Psoas muscle (tissue), 8 donors: ENCODE data around the gene SYT13. TPM values are rescaled to one million over a fixed set of nuclear protein-coding genes. Genes with fewer than 3 reads are reported as not detected.

Experiments
- ATAC-seq, 4 donors: fragments of 200-7000 bp; cut with Tn5 transposase; one replicate each; pipeline ENCODE4 v1.9.1; 2020; ENCODE audit warnings: moderate library complexity in 3 of 4, mild to moderate bottlenecking in 2 of 4
- DNase-seq, 2 donors: peaks; one replicate each; pipeline ENCODE4 v3.0.0-alpha.2; 2020
- H3K27ac ChIP-seq: fragments of 200-600 bp; one replicate; pipeline ENCODE4 v1.8.0; 2022
- H3K27me3 ChIP-seq, 3 donors: fragments of 200-600 bp in 1 of 3; one replicate each; pipeline versions ENCODE4 v1.6.1 to v1.8.0; 2013 to 2022; ENCODE audit warnings: low read length in 2 of 3, mild to moderate bottlenecking in 2 of 3, moderate library complexity in 1 of 3; ENCODE audit not compliant: insufficient read depth in 3 of 3
- H3K36me3 ChIP-seq, 2 donors: fragments of 200-600 bp in 1 of 2; one replicate each; pipeline versions ENCODE4 v1.6.1 to v1.8.0; 2013 to 2022; ENCODE audit warnings: low read depth in 1 of 2, mild to moderate bottlenecking in 1 of 2, moderate library complexity in 1 of 2; ENCODE audit not compliant: insufficient read depth in 1 of 2
- H3K4me1 ChIP-seq: fragments of 200-600 bp; one replicate; pipeline ENCODE4 v1.8.0; 2022
- H3K4me3 ChIP-seq: fragments of 200-600 bp; one replicate; pipeline ENCODE4 v1.8.0; 2022; ENCODE audit warnings: mild to moderate bottlenecking
- H3K9me3 ChIP-seq: fragments of 200-600 bp; one replicate; pipeline ENCODE4 v1.8.0; 2022
- CTCF ChIP-seq: fragments of 200-600 bp; IDR thresholded peaks from one replicate; pipeline ENCODE4 v1.8.0; 2022; ENCODE audit warnings: antibody characterized with exemption
- WGBS, 3 donors: extraction: QIAGEN DNeasy Blood & Tissue Kit; methylation state at CpG; one replicate each; pipeline versions ENCODE4 v1.1.6 to v1.1.7; 2013; 5-methylcytosine and 5-hydroxymethylcytosine counted together
- intact Hi-C, 2 donors: fragments of 100-400 bp; cut with DNase I; formaldehyde crosslinking; loops; one replicate each; pipeline versions ENCODE4 v1.11.0 to v1.14.2; 2022
- polyA plus RNA-seq, 3 donors: library from polyadenylated mRNA; stranded (reverse); fragments of 200-250 nt; gene quantifications; one replicate each; pipeline ENCODE4 v1.2.3, GENCODE V29; 2013
- total RNA-seq, 4 donors: library from RNA; stranded (reverse); fragmentation: NEBNext Ultra II Directional in 2 of 4; extraction: Animal tissue kit (Norgen Biotek cat#: 25700) in 2 of 4; gene quantifications; one replicate each; pipeline versions ENCODE4 v1.2.1 to v1.2.4, GENCODE V29; 2021 to 2023
- donor health status: healthy with polysubstance abuse.
- donor health status: DM: no; HTN: no; CAD: no; lungs with moderate emphysema.
- donor health status: Bipolar disorder and iron deficiency.
- donor health status: healthy.
- donor health status: DM: yes; HTN: yes; CAD: no.
- donor health status: DM: no; HTN: no; CAD: no.
- donor health status: DM: no; HTN: no; CAD: no.
- donor health status: DM: yes; HTN: yes; CAD: no.

Gene SYT13
- total and polyA plus RNA-seq, 7 donors = 0.05 to 0.22 (median 0.08) TPM; not detected in 1

- TF ChIP-seq CTCF = no peak
- WGBS, 3 donors = 94 to 96% (median 95%) methylated on average over 5 of the region's 5 CpGs
- Histone ChIP-seq H3K4me1 (no peaks in the 10 kb centered on the region), H3K27me3 (no peaks in the 10 kb centered on the region), H3K4me3 (no peak overlapping the region), H3K36me3 (peaks cover 0 to 24% of the 10 kb centered on the region in 2 donors), H3K27ac (no peak overlapping the region), H3K9me3 (no peaks in the 10 kb centered on the region)
- DNase-seq = no peak
- intact Hi-C loops = no loop called here
- ATAC-seq = no peak
These were observed 62.6 kb downstream of the SYT13 start for GRCh38 chr11:45223496-45223895.

- no peak for ATAC-seq
- intact Hi-C loops = no loop called here
- H3K36me3 ChIP-seq = peaks cover 0 to 3% of the 10 kb centered on the region in 2 donors
- H3K9me3 ChIP-seq = no peaks in the 10 kb centered on the region
- H3K4me3 ChIP-seq = no peak overlapping the region
- DNase-seq = no peak
- H3K27me3 ChIP-seq = no peaks in the 10 kb centered on the region
- no peak overlapping the region for H3K27ac ChIP-seq
- no peak for TF ChIP-seq CTCF
- 94 to 95% (median 95%) methylated on average over 18 of the region's 18 CpGs for WGBS, 3 donors
- peaks cover 1% of the 10 kb centered on the region for H3K4me1 ChIP-seq
These were observed 66.7 kb downstream of the SYT13 start for GRCh38 chr11:45219411-45219810.

GRCh38 chr11:45218705-45219104 lies 67.4 kb downstream of the SYT13 start:
- Histone ChIP-seq H3K36me3 (no peaks in the 10 kb centered on the region), H3K27ac (no peak overlapping the region), H3K9me3 (no peaks in the 10 kb centered on the region), H3K4me3 (no peak overlapping the region), H3K27me3 (no peaks in the 10 kb centered on the region), H3K4me1 (peaks cover 9% of the 10 kb centered on the region)
- no peak for TF ChIP-seq CTCF
- 94 to 96% (median 95%) methylated on average over 4 of the region's 4 CpGs for WGBS, 3 donors
- DNase-seq = no peak
- intact Hi-C loops = no loop called here
- no peak for ATAC-seq

- no peak for TF ChIP-seq CTCF
- H3K27ac ChIP-seq = no peak overlapping the region
- intact Hi-C loops = no loop called here
- H3K27me3 ChIP-seq = no peaks in the 10 kb centered on the region
- no peak overlapping the region for H3K4me3 ChIP-seq
- peaks cover 11% of the 10 kb centered on the region for H3K4me1 ChIP-seq
- H3K36me3 ChIP-seq = peaks cover 0 to under 1% of the 10 kb centered on the region in 2 donors
- H3K9me3 ChIP-seq = no peaks in the 10 kb centered on the region
- ATAC-seq = no peak
- no peak for DNase-seq
- WGBS, 3 donors = 92 to 95% (median 94%) methylated on average over 2 of the region's 2 CpGs
These were observed 68.2 kb downstream of the SYT13 start for GRCh38 chr11:45217991-45218390.

- Histone ChIP-seq H3K9me3 (no peaks in the 10 kb centered on the region), H3K27ac (no peak overlapping the region), H3K27me3 (no peaks in the 10 kb centered on the region), H3K4me1 (peaks cover 11% of the 10 kb centered on the region), H3K4me3 (no peak overlapping the region), H3K36me3 (peaks cover 0 to 8% of the 10 kb centered on the region in 2 donors)
- intact Hi-C loops = no loop called here
- WGBS, 3 donors = 75 to 89% (median 82%) methylated on average over 2 of the region's 2 CpGs
- DNase-seq (no peak), ATAC-seq (no peak)
- TF ChIP-seq CTCF = no peak
These were observed 69.2 kb downstream of the SYT13 start for GRCh38 chr11:45216901-45217300.
